Tibial nerve (tissue), 4 donors: Measurements from ENCODE around the gene VLDLR. TPM values are rescaled to one million over a fixed set of nuclear protein-coding genes. Genes with fewer than 3 reads are reported as not detected.

Experiments used
- DNase-seq, 2 donors: peaks; one replicate each; pipeline ENCODE4 v3.0.0-alpha.2; 2019; ENCODE audit warnings: low spot score in 2 of 2
- H3K27ac ChIP-seq, 4 donors: fragments of 200-600 bp; sonication (generic) in 3 of 4; one replicate each; pipeline ENCODE4 v1.5.1; 2017 to 2019; ENCODE audit warnings: mild to moderate bottlenecking in 1 of 4
- H3K27me3 ChIP-seq, 2 donors: fragments of 200-600 bp; sonication (generic) in 1 of 2; one replicate each; pipeline versions ENCODE4 v1.5.1 to v1.6.0; 2017 to 2019
- H3K36me3 ChIP-seq, 3 donors: fragments of 200-600 bp; sonication (generic); one replicate each; pipeline ENCODE4 v1.5.1; 2018 to 2019
- H3K4me1 ChIP-seq, 4 donors: fragments of 200-600 bp; sonication (generic) in 3 of 4; one replicate each; pipeline ENCODE4 v1.5.1; 2017 to 2019
- H3K4me3 ChIP-seq, 4 donors: fragments of 200-600 bp; sonication (generic) in 3 of 4; one replicate each; pipeline ENCODE4 v1.5.1; 2017 to 2019; ENCODE audit warnings: mild to moderate bottlenecking in 1 of 4, moderate library complexity in 1 of 4
- H3K9me3 ChIP-seq, 4 donors: fragments of 200-600 bp; sonication (generic) in 3 of 4; one replicate each; pipeline ENCODE4 v1.5.1; 2017 to 2019
- CTCF ChIP-seq, 5 experiments: fragments of 200-600 bp in 3 of 5; fragments of 450-650 bp in 2 of 5; sonication (generic) in 3 of 5; IDR thresholded peaks; one replicate each; pipeline ENCODE4 v1.5.1; 2016 to 2019; ENCODE audit warnings: antibody characterized with exemption in 5 of 5, mild to moderate bottlenecking in 3 of 5, moderate library complexity in 2 of 5
- EP300 ChIP-seq, 2 donors: sonication (generic); formaldehyde crosslinking; IDR thresholded peaks; one replicate each; pipeline ENCODE4 v1.6.1; 2017; ENCODE audit warnings: antibody characterized with exemption in 2 of 2, mild to moderate bottlenecking in 1 of 2
- POLR2A ChIP-seq, 2 donors: fragments of 450-650 bp; IDR thresholded peaks; one replicate each; pipeline ENCODE4 v1.6.1; 2017; ENCODE audit warnings: antibody characterized with exemption in 2 of 2, mild to moderate bottlenecking in 2 of 2, moderate library complexity in 2 of 2
- WGBS, 2 donors: methylation state at CpG; one replicate each; pipeline ENCODE4 v1.1.5; 2018; 5-methylcytosine and 5-hydroxymethylcytosine counted together
- total RNA-seq, 4 donors: library from RNA; depleted of rRNA; stranded (reverse); fragments of >200 nt; gene quantifications; one replicate each; pipeline ENCODE4 v1.1.0, GENCODE V29; 2016

Gene VLDLR
- total RNA-seq, 4 donors from 2014 or later, result 9.0 to 14.0 (median 11.1) TPM

- no peaks in the 10 kb centered on the region for H3K9me3 ChIP-seq
- WGBS, 2 donors, result 92 to 98% methylated on average over 2 of the region's 2 CpGs
- no peak for DNase-seq
- no peaks in the 10 kb centered on the region for H3K27me3 ChIP-seq
- no peaks in the 10 kb centered on the region for H3K4me1 ChIP-seq
- H3K4me3 ChIP-seq, result no peak overlapping the region
- no peaks in the 10 kb centered on the region for H3K36me3 ChIP-seq
- TF ChIP-seq CTCF (IDR thresholded peaks at IDR 0.05), result no peak
- no peak for TF ChIP-seq EP300 (IDR thresholded peaks at IDR 0.05)
- TF ChIP-seq POLR2A (IDR thresholded peaks at IDR 0.05), result no peak
- H3K27ac ChIP-seq, result no peak overlapping the region
Measured at GRCh38 chr9:2679011-2679410, 57.4 kb downstream of the VLDLR start.

GRCh38 chr9:2681981-2682380, 60.4 kb downstream of the VLDLR start:
- Histone ChIP-seq H3K36me3 (no peaks in the 10 kb centered on the region), H3K4me1 (no peaks in the 10 kb centered on the region), H3K27ac (no peak overlapping the region), H3K27me3 (no peaks in the 10 kb centered on the region), H3K9me3 (no peaks in the 10 kb centered on the region), H3K4me3 (no peak overlapping the region)
- TF ChIP-seq POLR2A (IDR thresholded peaks at IDR 0.05) (no peak), CTCF (IDR thresholded peaks at IDR 0.05) (no peak), EP300 (IDR thresholded peaks at IDR 0.05) (no peak)
- WGBS, 2 donors, result 52 to 72% methylated on average over 1 of the region's 1 CpG
- DNase-seq, result no peak

GRCh38 chr9:2686911-2687310, 65.3 kb downstream of the VLDLR start:
- whole genome bisulfite sequencing, 2 donors, result 74 to 82% methylated on average over 4 of the region's 4 CpGs
- TF ChIP-seq CTCF (IDR thresholded peaks at IDR 0.05) (no peak), EP300 (IDR thresholded peaks at IDR 0.05) (no peak), POLR2A (IDR thresholded peaks at IDR 0.05) (no peak)

GRCh38 chr9:2688636-2689035, 67.0 kb downstream of the VLDLR start:
- H3K9me3 ChIP-seq, result no peaks in the 10 kb centered on the region
- no peaks in the 10 kb centered on the region for H3K4me1 ChIP-seq
- H3K27me3 ChIP-seq, result no peaks in the 10 kb centered on the region
- whole genome bisulfite sequencing, 2 donors, result 87 to 94% methylated on average over 3 of the region's 3 CpGs
- H3K4me3 ChIP-seq, result no peak overlapping the region
- no peaks in the 10 kb centered on the region for H3K36me3 ChIP-seq
- H3K27ac ChIP-seq, result no peak overlapping the region
- TF ChIP-seq CTCF (IDR thresholded peaks at IDR 0.05), result no peak
- no peak for TF ChIP-seq EP300 (IDR thresholded peaks at IDR 0.05)
- TF ChIP-seq POLR2A (IDR thresholded peaks at IDR 0.05), result no peak
- no peak for DNase-seq

More at GRCh38 chr9:2686911-2687310, 65.3 kb downstream of the VLDLR start:
- DNase-seq, result no peak
- H3K27me3 ChIP-seq, result no peaks in the 10 kb centered on the region
- no peak overlapping the region for H3K27ac ChIP-seq
- H3K9me3 ChIP-seq, result no peaks in the 10 kb centered on the region
- H3K36me3 ChIP-seq, result no peaks in the 10 kb centered on the region
- H3K4me3 ChIP-seq, result no peak overlapping the region
- H3K4me1 ChIP-seq, result no peaks in the 10 kb centered on the region

GRCh38 chr9:2691212-2691611, 69.6 kb downstream of the VLDLR start:
- H3K4me1 ChIP-seq, result no peaks in the 10 kb centered on the region
- no peak for DNase-seq
- no peak overlapping the region for H3K27ac ChIP-seq
- 76 to 86% methylated on average over 1 of the region's 1 CpG for WGBS, 2 donors
- no peaks in the 10 kb centered on the region for H3K27me3 ChIP-seq
- no peaks in the 10 kb centered on the region for H3K9me3 ChIP-seq
- no peak overlapping the region for H3K4me3 ChIP-seq
- H3K36me3 ChIP-seq, result no peaks in the 10 kb centered on the region
- TF ChIP-seq EP300 (IDR thresholded peaks at IDR 0.05) (no peak), POLR2A (IDR thresholded peaks at IDR 0.05) (no peak), CTCF (IDR thresholded peaks at IDR 0.05) (no peak)
